LNCAP (cell line): ENCODE results near the gene PDE9A.

Source experiments
- CTCF ChIP-seq: fragments of 450-650 bp; IDR thresholded peaks from 2 replicates; pipeline ENCODE4 v1.5.1; 2017; ENCODE audit warnings: mild to moderate bottlenecking

PDE9A gene

DNA sequence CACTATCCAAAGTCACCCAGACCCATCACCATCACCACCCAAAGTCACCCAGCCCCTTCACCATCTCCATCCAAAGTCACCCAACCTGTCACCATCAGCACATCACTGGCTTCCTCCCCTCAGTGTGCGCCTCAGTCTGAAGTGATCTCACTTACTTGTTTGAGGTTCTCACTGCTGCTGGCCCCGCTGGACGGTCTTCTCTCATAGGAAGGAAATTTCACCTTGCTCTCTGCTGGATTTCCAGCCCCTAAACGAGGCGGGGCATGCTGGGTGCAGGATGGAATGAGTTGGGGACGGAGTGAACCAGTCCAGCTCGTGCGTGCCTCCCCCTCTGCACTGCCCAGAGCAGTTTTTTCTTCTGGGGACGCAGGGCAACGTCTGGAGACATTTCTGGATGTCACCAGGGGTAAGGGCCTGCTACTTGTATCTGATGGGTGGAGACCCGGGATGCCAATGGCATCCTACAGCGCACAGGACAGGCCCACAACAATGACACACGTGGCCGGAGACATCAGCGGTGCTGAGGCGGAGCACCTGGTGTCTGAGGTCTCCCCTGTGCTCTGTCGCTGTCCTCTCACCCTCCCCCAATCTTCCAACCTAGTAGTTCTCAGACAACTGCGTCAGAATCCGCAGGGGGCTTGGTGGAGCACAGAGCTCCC, 38.6 kb downstream of the PDE9A start:
- TF ChIP-seq CTCF, result no peak

- no peak for TF ChIP-seq CTCF
Measured at GRCh38 chr21:42692688-42693087, 39.3 kb downstream of the PDE9A start.

DNA sequence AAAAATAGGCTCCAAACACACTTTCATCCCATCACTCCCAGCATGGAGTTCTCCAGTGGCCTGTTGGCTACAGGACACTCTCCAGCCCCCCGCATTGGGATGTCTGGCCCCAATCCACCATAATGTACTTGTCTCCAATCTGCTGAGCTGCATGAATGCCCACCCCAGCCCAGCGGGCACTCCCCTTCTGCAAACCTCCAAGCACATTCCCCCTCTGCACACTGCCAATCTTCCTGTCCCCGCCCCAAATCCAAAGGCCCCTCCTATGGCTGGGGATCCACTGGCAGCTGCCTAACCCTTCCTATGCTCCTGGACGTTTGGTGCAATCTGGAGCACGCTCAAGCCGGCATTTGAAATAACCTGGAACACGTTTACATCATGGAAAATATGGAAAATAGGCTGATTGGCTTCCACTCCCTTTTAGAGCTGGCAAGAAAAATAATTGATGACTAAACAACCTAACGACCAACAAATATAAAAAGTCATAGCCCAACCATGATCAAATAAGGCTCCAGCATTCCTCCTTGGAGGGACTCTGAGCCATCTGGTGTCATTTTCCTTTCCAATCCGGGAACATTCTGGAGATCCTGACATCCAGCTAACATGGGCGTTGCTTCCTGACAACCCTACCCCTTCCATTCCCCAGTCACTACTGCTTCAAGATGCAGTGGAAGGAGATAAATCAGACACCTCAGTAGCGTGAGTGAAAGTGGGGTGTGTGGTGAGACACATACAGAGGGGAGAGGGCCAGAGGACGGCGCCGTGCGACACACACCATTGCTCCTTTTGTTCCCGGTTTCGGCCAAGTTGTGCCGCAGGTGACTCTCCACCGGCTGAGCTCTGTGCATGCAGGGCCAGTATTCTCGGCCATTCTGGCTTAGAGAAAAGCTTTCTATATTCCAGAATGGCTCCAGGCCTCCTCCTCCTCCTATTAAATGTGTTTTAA, 41.6 kb downstream of the PDE9A start:
- TF ChIP-seq CTCF, result no peak

DNA sequence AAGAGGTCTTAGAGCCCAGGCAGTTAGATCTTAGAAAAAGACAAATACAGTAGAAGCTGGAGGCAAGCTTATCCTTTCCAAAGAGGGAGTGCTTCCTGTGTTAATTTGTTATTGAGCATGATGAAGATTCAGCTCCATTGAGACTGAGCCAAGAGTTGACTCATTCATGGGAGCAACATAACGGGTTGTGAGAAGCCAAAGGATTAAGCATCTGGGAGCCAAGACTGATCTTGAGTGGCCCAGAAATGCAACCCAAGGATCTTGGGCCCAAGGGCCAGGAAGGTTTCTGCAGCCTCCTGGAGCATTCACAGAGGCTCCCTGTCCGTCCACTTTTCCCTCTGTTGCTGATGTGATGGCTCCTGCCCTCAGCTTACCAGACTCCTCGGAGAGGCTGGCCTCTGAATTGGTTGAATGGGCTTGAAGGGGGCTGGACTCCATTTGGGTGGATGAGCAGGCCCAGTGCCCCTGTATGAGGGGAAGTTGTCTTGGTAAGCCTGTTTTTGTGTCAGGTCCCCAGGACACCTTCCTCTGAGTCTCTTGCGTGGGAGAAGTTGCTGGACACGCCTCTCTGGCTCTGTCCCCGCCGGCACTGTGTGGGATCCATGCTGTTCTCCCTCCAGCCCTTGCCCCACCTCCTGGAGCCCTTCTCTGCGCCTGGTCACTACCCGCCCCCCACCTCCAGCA, 42.4 kb downstream of the PDE9A start:
- no peak for TF ChIP-seq CTCF

- TF ChIP-seq CTCF, result no peak
Measured at GRCh38 chr21:42696501-42697040, 43.1 kb downstream of the PDE9A start.

DNA sequence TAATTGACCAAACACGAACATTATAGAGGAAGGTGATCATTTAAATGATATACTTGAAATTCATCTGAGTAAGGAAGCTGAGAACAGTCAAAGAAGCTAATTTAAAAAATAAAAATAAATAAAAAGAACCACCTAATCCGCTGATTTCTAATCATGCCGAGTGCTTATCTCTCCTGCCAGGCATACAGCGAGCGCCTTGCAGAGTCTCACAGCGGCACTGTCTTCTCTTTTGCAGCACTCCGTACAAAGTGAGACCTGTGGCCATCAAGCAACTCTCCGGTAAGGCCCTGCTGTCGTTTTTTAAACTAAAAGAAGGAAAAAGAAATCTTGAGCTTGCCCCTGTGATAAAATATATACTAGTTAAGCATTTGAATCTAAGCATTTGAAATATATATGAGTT, 45.3 kb downstream of the PDE9A start:
- TF ChIP-seq CTCF, result no peak

DNA sequence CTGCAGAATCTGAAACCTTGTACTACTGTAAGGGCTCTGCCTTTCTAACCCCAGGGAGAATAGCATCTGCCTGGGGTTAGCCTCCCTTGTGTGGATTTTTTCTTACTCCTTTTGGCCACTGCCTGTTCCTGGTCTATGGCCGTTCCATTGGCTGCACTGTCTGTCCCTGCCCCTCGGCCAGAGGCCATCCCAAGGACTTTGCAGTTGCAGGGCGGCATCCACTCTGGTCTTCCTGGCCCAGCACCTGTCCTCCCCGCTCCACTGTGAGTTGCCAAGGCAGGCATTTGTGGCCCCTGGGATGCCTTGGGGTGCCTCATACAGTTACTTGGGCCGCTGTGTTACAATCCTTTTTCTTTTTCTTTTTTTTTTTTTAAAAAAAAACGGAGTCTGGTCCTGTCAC, 45.8 kb downstream of the PDE9A start:
- no peak for TF ChIP-seq CTCF
